Gastrocnemius medialis (tissue), 4 donors: ENCODE results near the gene L3MBTL2. TPM values are rescaled to one million over a fixed set of nuclear protein-coding genes. Genes with fewer than 3 reads are reported as not detected.

ENCODE experiments used
- ATAC-seq, 2 donors: fragments of 150-250 bp; one replicate each; pipeline ENCODE4 v1.9.1; 2016
- DNase-seq, 2 donors: peaks; one replicate each; pipeline ENCODE4 v3.0.0-alpha.2; 2019
- H3K27ac ChIP-seq, 4 donors: fragments of 200-600 bp; sonication (generic); 1 replicate in 1 of 4; 2 replicates in 3 of 4; pipeline ENCODE4 v1.5.1; 2016 to 2018; ENCODE audit warnings: mild to moderate bottlenecking in 2 of 4, moderate library complexity in 1 of 4
- H3K27me3 ChIP-seq, 3 donors: fragments of 200-600 bp; sonication (generic) in 2 of 3; 1 replicate in 1 of 3; 2 replicates in 2 of 3; pipeline versions ENCODE4 v1.5.1 to v1.6.0; 2016 to 2019; ENCODE audit warnings: mild to moderate bottlenecking in 1 of 3, moderate library complexity in 1 of 3
- H3K36me3 ChIP-seq, 2 donors: fragments of 200-600 bp; sonication (generic) in 1 of 2; one replicate each; pipeline ENCODE4 v1.5.1; 2017 to 2018
- H3K4me1 ChIP-seq, 2 donors: fragments of 200-600 bp; sonication (generic) in 1 of 2; one replicate each; pipeline ENCODE4 v1.5.1; 2016 to 2017; ENCODE audit warnings: mild to moderate bottlenecking in 2 of 2
- H3K4me3 ChIP-seq, 4 donors: fragments of 200-600 bp; sonication (generic) in 3 of 4; 1 replicate in 1 of 4; 2 replicates in 3 of 4; pipeline ENCODE4 v1.5.1; 2016 to 2019; ENCODE audit warnings: mild to moderate bottlenecking in 2 of 4
- H3K9me3 ChIP-seq, 3 donors: fragments of 200-600 bp; sonication (generic) in 2 of 3; 1 replicate in 1 of 3; 2 replicates in 2 of 3; pipeline ENCODE4 v1.5.1; 2016 to 2019
- CTCF ChIP-seq, 5 experiments: fragments of 450-650 bp in 3 of 5; fragments of 200-600 bp in 2 of 5; sonication (generic) in 2 of 5; IDR thresholded peaks in 4 of 5; conservative IDR thresholded peaks in 1 of 5; 1 replicate in 4 of 5; 2 replicates in 1 of 5; pipeline ENCODE4 v1.5.1; 2016 to 2019; ENCODE audit warnings: antibody characterized with exemption in 5 of 5, mild to moderate bottlenecking in 3 of 5, moderate library complexity in 3 of 5
- POLR2A ChIP-seq, 2 donors: fragments of 450-650 bp; IDR thresholded peaks; one replicate each; pipeline ENCODE4 v1.6.1; 2017; ENCODE audit warnings: antibody characterized with exemption in 2 of 2, mild to moderate bottlenecking in 2 of 2, moderate library complexity in 2 of 2
- in situ Hi-C, 4 donors: fragments of 200-750 bp; cut with MboI; loops; one replicate each; pipeline versions ENCODE4 v1.15.0 to v1.8.0; 2017; ENCODE audit warnings: low sequenced_read_pairs in 4 of 4
- intact Hi-C: fragments of 100-400 bp; cut with DNase I; formaldehyde crosslinking; loops from one replicate; pipeline ENCODE4 v1.15.1; 2023; ENCODE audit warnings: low total_unique reads
- total RNA-seq, 4 donors: library from RNA; depleted of rRNA; stranded (reverse); fragments of >200 nt; gene quantifications; one replicate each; pipeline versions ENCODE4 v1.1.0 to v1.2.3, GENCODE V29; 2016

L3MBTL2 gene
- total RNA-seq, 4 donors from 2014 or later, result 4.8 to 14.4 (median 12.4) TPM

- peaks cover 0 to 85% of the 10 kb centered on the region in 2 donors for H3K36me3 ChIP-seq
- in situ Hi-C loops (no loop called here), intact Hi-C loops (no loop called here)
- no peaks in the 10 kb centered on the region for H3K9me3 ChIP-seq
- no peaks in the 10 kb centered on the region for H3K27me3 ChIP-seq
- no peak overlapping the region for H3K27ac ChIP-seq
- no peaks in the 10 kb centered on the region for H3K4me1 ChIP-seq
- ATAC-seq, result no peak
- TF ChIP-seq CTCF (IDR thresholded peaks at IDR 0.05 in 4 of 5, conservative IDR thresholded peaks at IDR 0.05 in 1 of 5) (no peak), POLR2A (IDR thresholded peaks at IDR 0.05) (no peak)
- no peak for DNase-seq
- H3K4me3 ChIP-seq, result no peak overlapping the region
These were observed 56.6 kb downstream of the L3MBTL2 start for GRCh38 chr22:41261541-41262249.

- Histone ChIP-seq H3K27me3 (no peaks in the 10 kb centered on the region), H3K4me3 (no peak overlapping the region), H3K36me3 (peaks cover 0 to 83% of the 10 kb centered on the region in 2 donors), H3K27ac (no peak overlapping the region), H3K9me3 (no peaks in the 10 kb centered on the region), H3K4me1 (no peaks in the 10 kb centered on the region)
- intact Hi-C loops, result no loop called here
- in situ Hi-C loops, result no loop called here
- TF ChIP-seq CTCF (IDR thresholded peaks at IDR 0.05 in 4 of 5, conservative IDR thresholded peaks at IDR 0.05 in 1 of 5) (no peak), POLR2A (IDR thresholded peaks at IDR 0.05) (no peak)
- ATAC-seq, result no peak
- DNase-seq, result no peak
These were observed 57.2 kb downstream of the L3MBTL2 start for GRCh38 chr22:41262250-41262765.

- DNase-seq (no peak), ATAC-seq (no peak)
- no peak overlapping the region for H3K4me3 ChIP-seq
- no peaks in the 10 kb centered on the region for H3K9me3 ChIP-seq
- intact Hi-C loops (no loop called here), in situ Hi-C loops (no loop called here)
- no peak overlapping the region for H3K27ac ChIP-seq
- no peaks in the 10 kb centered on the region for H3K27me3 ChIP-seq
- TF ChIP-seq CTCF (IDR thresholded peaks at IDR 0.05 in 4 of 5, conservative IDR thresholded peaks at IDR 0.05 in 1 of 5) (no peak), POLR2A (IDR thresholded peaks at IDR 0.05) (no peak)
- H3K4me1 ChIP-seq, result no peaks in the 10 kb centered on the region
- peaks cover 0 to 83% of the 10 kb centered on the region in 2 donors for H3K36me3 ChIP-seq
These were observed 58.6 kb downstream of the L3MBTL2 start for GRCh38 chr22:41263704-41264103.

GRCh38 chr22:41264408-41264941, 59.4 kb downstream of the L3MBTL2 start:
- TF ChIP-seq CTCF (IDR thresholded peaks at IDR 0.05 in 4 of 5, conservative IDR thresholded peaks at IDR 0.05 in 1 of 5) (no peak), POLR2A (IDR thresholded peaks at IDR 0.05) (no peak)
- no peak for ATAC-seq
- no peaks in the 10 kb centered on the region for H3K4me1 ChIP-seq
- peaks cover 0 to 85% of the 10 kb centered on the region in 2 donors for H3K36me3 ChIP-seq
- in situ Hi-C loops (no loop called here), intact Hi-C loops (no loop called here)
- DNase-seq, result no peak
- no peaks in the 10 kb centered on the region for H3K9me3 ChIP-seq
- H3K27ac ChIP-seq, result no peak overlapping the region
- no peak overlapping the region for H3K4me3 ChIP-seq
- no peaks in the 10 kb centered on the region for H3K27me3 ChIP-seq
